GM23338 (cell line): ENCODE data around the gene HAUS5. TPM values are rescaled to one million over a fixed set of nuclear protein-coding genes. Genes with fewer than 3 reads are reported as not detected.

Experiments used
- ATAC-seq: fragments of 200-7000 bp; cut with Tn5 transposase; 3 replicates; pipeline ENCODE4 v1.9.1; 2020
- DNase-seq: peaks from one replicate; pipeline ENCODE4 v3.0.0-alpha.2; 2015; ENCODE audit warnings: low spot score
- H2AFZ ChIP-seq: fragments of 200-600 bp; sonication (generic); 2 replicates; pipeline ENCODE4 v1.8.0; 2016; ENCODE audit warnings: antibody characterized with exemption, mild to moderate bottlenecking, moderate library complexity
- H3F3A ChIP-seq: fragments of 200-600 bp; sonication (generic); replicated peaks from 2 replicates; pipeline ENCODE4 v1.8.0; 2017; ENCODE audit warnings: antibody characterized with exemption, mixed run types, low read depth
- H3K27ac ChIP-seq: fragments of 200-600 bp; sonication (generic); 2 replicates; pipeline ENCODE4 v1.6.1; 2016; ENCODE audit warnings: low read depth
- H3K27me3 ChIP-seq: fragments of 200-600 bp; sonication (generic); 2 replicates; pipeline ENCODE4 v1.8.0; 2016; ENCODE audit warnings: mild to moderate bottlenecking, mixed run types, moderate library complexity; ENCODE audit not compliant: insufficient read depth
- H3K36me3 ChIP-seq: fragments of 200-600 bp; sonication (generic); 2 replicates; pipeline ENCODE4 v1.8.0; 2016; ENCODE audit warnings: mild to moderate bottlenecking; ENCODE audit not compliant: insufficient read depth
- H3K4me1 ChIP-seq: fragments of 200-600 bp; sonication (generic); 2 replicates; pipeline ENCODE4 v1.8.0; 2016; ENCODE audit warnings: mild to moderate bottlenecking, moderate library complexity; ENCODE audit not compliant: insufficient read depth
- H3K4me2 ChIP-seq: fragments of 200-600 bp; sonication (generic); 2 replicates; pipeline ENCODE4 v1.7.1; 2017; ENCODE audit warnings: mixed run types
- H3K4me3 ChIP-seq: fragments of 200-600 bp; sonication (generic); 2 replicates; pipeline ENCODE4 v1.6.1; 2016; ENCODE audit warnings: mixed run types
- H3K79me2 ChIP-seq: fragments of 200-600 bp; sonication (generic); replicated peaks from 2 replicates; pipeline ENCODE4 v1.8.0; 2017; ENCODE audit warnings: mild to moderate bottlenecking; ENCODE audit not compliant: insufficient read depth
- H3K9me2 ChIP-seq: fragments of 200-600 bp; sonication (generic); 2 replicates; pipeline ENCODE4 v1.8.0; 2017; ENCODE audit not compliant: insufficient read depth
- H4K20me1 ChIP-seq: fragments of 200-600 bp; sonication (generic); replicated peaks from 2 replicates; pipeline ENCODE4 v1.8.0; 2017; ENCODE audit warnings: mild to moderate bottlenecking; ENCODE audit not compliant: insufficient read depth
- H3K27ac Mint-ChIP-seq: 2 replicates; pipeline ENCODE4 v1.8.0; 2020; ENCODE audit warnings: inconsistent platforms, mild to moderate bottlenecking, moderate library complexity, mixed read lengths
- H3K27me3 Mint-ChIP-seq: 3 replicates; pipeline ENCODE4 v1.8.0; 2022; ENCODE audit warnings: low read depth, mild to moderate bottlenecking, moderate library complexity, mixed read lengths, inconsistent platforms; ENCODE audit not compliant: insufficient read depth, poor library complexity
- H3K36me3 Mint-ChIP-seq: 3 replicates; pipeline ENCODE4 v1.8.0; 2021; ENCODE audit warnings: low read depth, mild to moderate bottlenecking, inconsistent platforms, moderate library complexity, mixed read lengths
- H3K4me1 Mint-ChIP-seq: 3 replicates; pipeline ENCODE4 v1.8.0; 2020; ENCODE audit warnings: mild to moderate bottlenecking, inconsistent platforms, mixed read lengths
- H3K4me3 Mint-ChIP-seq: 3 replicates; pipeline ENCODE4 v1.8.0; 2021; ENCODE audit warnings: moderate library complexity, mild to moderate bottlenecking, inconsistent platforms, mixed read lengths
- H3K9me3 Mint-ChIP-seq: 3 replicates; pipeline ENCODE4 v1.8.0; 2020; ENCODE audit warnings: moderate library complexity, mild to moderate bottlenecking, inconsistent platforms, mixed read lengths
- CREB1 ChIP-seq: fragments of 250-450 bp; sonication (Bioruptor Pico); IDR thresholded peaks from 2 replicates; pipeline ENCODE4 v1.5.0; 2020; ENCODE audit warnings: low read depth, mild to moderate bottlenecking, moderate library complexity
- EZH2 ChIP-seq: fragments of 200-600 bp; sonication (generic); IDR thresholded peaks from one replicate; pipeline ENCODE4 v1.8.0; 2017; ENCODE audit warnings: antibody characterized with exemption, mild to moderate bottlenecking, low read depth; ENCODE audit not compliant: unreplicated experiment
- EZH2phosphoT487 ChIP-seq: fragments of 200-600 bp; sonication (generic); IDR thresholded peaks from one replicate; pipeline ENCODE4 v1.8.1; 2018; ENCODE audit warnings: antibody characterized with exemption; ENCODE audit not compliant: unreplicated experiment
- JUNB ChIP-seq: IDR thresholded peaks from one replicate; pipeline ENCODE4 v1.6.1; 2016; ENCODE audit warnings: antibody characterized with exemption; ENCODE audit not compliant: unreplicated experiment
- NANOG ChIP-seq: IDR thresholded peaks from 2 replicates; pipeline ENCODE4 v1.6.1; 2016; ENCODE audit warnings: antibody characterized with exemption, borderline replicate concordance
- POLR2AphosphoS5 ChIP-seq: IDR thresholded peaks from 2 replicates; pipeline ENCODE4 v1.6.1; 2016; ENCODE audit warnings: antibody characterized with exemption, low read depth
- STAT1 ChIP-seq: IDR thresholded peaks from one replicate; pipeline ENCODE4 v1.6.1; 2016; ENCODE audit warnings: antibody characterized with exemption; ENCODE audit not compliant: unreplicated experiment
- ZNF114 ChIP-seq: fragments of 250-450 bp; sonication (Bioruptor Pico); IDR thresholded peaks from 2 replicates; pipeline ENCODE4 v1.5.0; 2020; ENCODE audit warnings: mild to moderate bottlenecking, moderate library complexity
- ZNF331 ChIP-seq: fragments of 250-450 bp; sonication (Bioruptor Pico); IDR thresholded peaks from 2 replicates; pipeline ENCODE4 v1.5.0; 2020; ENCODE audit warnings: low read depth, mild to moderate bottlenecking, moderate library complexity
- polyA plus RNA-seq: library from polyadenylated mRNA; unstranded; fragments of >200 nt; fragmentation: Nextera tagmentation; extraction: Ambion mirVana; gene quantifications from 2 replicates; pipeline ENCODE4 v1.2.1, GENCODE V29; 2016
- total RNA-seq: library from RNA; depleted of rRNA; stranded (reverse); fragments of >200 nt; shearing (Covaris generic); gene quantifications from 2 replicates; pipeline ENCODE4 v1.2.3, GENCODE V29; 2014
- TF ChIP-seq, protein P1 (sequence below): IDR thresholded peaks from 2 replicates; pipeline ENCODE4 v1.6.1; 2016; ENCODE audit warnings: antibody characterized with exemption
- TF ChIP-seq, protein P2 (sequence below): IDR thresholded peaks from one replicate; pipeline ENCODE4 v1.6.1; 2018; ENCODE audit warnings: antibody characterized with exemption; ENCODE audit not compliant: unreplicated experiment
- TF ChIP-seq, protein P3 (sequence below): fragments of 250-450 bp; sonication (Bioruptor Pico); IDR thresholded peaks from 2 replicates; pipeline ENCODE4 v1.5.0; 2020; ENCODE audit warnings: mild to moderate bottlenecking, moderate library complexity
- TF ChIP-seq, protein P4 (sequence below), 2 experiments: fragments of 200-600 bp in 1 of 2; sonication (generic) in 1 of 2; conservative IDR thresholded peaks; 2 replicates each; pipeline versions ENCODE4 v1.5.1 to v1.6.1; 2016 to 2017; ENCODE audit warnings: antibody characterized with exemption in 2 of 2, low read depth in 2 of 2, mild to moderate bottlenecking in 2 of 2, moderate library complexity in 1 of 2

HAUS5 gene
- total and polyA plus RNA-seq, 2 experiments from 2014 or later, result 21.9 to 23.2 TPM

DNA sequence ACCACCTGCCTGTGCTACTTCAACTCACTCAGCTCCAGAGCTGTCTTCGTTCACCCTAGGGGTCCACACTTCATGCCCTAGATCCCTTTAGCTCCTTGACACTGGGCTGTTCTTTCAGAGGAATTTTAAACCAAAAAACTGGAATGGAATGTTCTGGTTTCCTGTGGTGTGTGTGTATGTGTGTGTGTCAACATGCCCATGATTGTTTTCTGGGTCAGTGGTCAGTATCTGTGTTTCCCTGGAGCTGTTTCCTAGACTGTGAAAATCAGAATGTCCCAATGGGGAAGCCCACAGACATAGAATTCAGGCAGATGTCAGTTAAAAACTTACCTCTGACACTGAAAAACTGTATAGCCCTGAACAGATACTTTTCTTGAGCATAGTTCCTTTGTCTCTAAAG lies 25.2 kb upstream of the HAUS5 start:
- H3K27ac Mint-ChIP-seq, result no peak overlapping the region
- Histone ChIP-seq H2AFZ (no peak overlapping the region), H3K9me2 (no peaks in the 10 kb centered on the region), H3K4me3 (no peak overlapping the region), H3K4me2 (no peak overlapping the region), H3K36me3 (no peaks in the 10 kb centered on the region), H3K79me2 (no peaks in the 10 kb centered on the region), H3K27me3 (peaks cover 15% of the 10 kb centered on the region; the same call in 1 of the 2 replicates), H3F3A (no peaks in the 10 kb centered on the region), H3K27ac (no peak overlapping the region), H3K4me1 (no peaks in the 10 kb centered on the region), H4K20me1 (no peaks in the 10 kb centered on the region; the same call in 1 of the 2 replicates)
- no peak for ATAC-seq
- peaks cover 9% of the 10 kb centered on the region for H3K27me3 Mint-ChIP-seq
- H3K4me3 Mint-ChIP-seq, result no peak overlapping the region
- peaks cover 6% of the 10 kb centered on the region; the same call in 1 of the 3 replicates for H3K9me3 Mint-ChIP-seq
- TF ChIP-seq, protein P1, sequence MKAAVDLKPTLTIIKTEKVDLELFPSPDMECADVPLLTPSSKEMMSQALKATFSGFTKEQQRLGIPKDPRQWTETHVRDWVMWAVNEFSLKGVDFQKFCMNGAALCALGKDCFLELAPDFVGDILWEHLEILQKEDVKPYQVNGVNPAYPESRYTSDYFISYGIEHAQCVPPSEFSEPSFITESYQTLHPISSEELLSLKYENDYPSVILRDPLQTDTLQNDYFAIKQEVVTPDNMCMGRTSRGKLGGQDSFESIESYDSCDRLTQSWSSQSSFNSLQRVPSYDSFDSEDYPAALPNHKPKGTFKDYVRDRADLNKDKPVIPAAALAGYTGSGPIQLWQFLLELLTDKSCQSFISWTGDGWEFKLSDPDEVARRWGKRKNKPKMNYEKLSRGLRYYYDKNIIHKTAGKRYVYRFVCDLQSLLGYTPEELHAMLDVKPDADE, result no peak
- no peak for TF ChIP-seq EZH2phosphoT487
- TF ChIP-seq, protein P2, sequence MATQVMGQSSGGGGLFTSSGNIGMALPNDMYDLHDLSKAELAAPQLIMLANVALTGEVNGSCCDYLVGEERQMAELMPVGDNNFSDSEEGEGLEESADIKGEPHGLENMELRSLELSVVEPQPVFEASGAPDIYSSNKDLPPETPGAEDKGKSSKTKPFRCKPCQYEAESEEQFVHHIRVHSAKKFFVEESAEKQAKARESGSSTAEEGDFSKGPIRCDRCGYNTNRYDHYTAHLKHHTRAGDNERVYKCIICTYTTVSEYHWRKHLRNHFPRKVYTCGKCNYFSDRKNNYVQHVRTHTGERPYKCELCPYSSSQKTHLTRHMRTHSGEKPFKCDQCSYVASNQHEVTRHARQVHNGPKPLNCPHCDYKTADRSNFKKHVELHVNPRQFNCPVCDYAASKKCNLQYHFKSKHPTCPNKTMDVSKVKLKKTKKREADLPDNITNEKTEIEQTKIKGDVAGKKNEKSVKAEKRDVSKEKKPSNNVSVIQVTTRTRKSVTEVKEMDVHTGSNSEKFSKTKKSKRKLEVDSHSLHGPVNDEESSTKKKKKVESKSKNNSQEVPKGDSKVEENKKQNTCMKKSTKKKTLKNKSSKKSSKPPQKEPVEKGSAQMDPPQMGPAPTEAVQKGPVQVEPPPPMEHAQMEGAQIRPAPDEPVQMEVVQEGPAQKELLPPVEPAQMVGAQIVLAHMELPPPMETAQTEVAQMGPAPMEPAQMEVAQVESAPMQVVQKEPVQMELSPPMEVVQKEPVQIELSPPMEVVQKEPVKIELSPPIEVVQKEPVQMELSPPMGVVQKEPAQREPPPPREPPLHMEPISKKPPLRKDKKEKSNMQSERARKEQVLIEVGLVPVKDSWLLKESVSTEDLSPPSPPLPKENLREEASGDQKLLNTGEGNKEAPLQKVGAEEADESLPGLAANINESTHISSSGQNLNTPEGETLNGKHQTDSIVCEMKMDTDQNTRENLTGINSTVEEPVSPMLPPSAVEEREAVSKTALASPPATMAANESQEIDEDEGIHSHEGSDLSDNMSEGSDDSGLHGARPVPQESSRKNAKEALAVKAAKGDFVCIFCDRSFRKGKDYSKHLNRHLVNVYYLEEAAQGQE, result no peak
- no peak for TF ChIP-seq EZH2
- no peak for TF ChIP-seq STAT1
- TF ChIP-seq, protein P3, sequence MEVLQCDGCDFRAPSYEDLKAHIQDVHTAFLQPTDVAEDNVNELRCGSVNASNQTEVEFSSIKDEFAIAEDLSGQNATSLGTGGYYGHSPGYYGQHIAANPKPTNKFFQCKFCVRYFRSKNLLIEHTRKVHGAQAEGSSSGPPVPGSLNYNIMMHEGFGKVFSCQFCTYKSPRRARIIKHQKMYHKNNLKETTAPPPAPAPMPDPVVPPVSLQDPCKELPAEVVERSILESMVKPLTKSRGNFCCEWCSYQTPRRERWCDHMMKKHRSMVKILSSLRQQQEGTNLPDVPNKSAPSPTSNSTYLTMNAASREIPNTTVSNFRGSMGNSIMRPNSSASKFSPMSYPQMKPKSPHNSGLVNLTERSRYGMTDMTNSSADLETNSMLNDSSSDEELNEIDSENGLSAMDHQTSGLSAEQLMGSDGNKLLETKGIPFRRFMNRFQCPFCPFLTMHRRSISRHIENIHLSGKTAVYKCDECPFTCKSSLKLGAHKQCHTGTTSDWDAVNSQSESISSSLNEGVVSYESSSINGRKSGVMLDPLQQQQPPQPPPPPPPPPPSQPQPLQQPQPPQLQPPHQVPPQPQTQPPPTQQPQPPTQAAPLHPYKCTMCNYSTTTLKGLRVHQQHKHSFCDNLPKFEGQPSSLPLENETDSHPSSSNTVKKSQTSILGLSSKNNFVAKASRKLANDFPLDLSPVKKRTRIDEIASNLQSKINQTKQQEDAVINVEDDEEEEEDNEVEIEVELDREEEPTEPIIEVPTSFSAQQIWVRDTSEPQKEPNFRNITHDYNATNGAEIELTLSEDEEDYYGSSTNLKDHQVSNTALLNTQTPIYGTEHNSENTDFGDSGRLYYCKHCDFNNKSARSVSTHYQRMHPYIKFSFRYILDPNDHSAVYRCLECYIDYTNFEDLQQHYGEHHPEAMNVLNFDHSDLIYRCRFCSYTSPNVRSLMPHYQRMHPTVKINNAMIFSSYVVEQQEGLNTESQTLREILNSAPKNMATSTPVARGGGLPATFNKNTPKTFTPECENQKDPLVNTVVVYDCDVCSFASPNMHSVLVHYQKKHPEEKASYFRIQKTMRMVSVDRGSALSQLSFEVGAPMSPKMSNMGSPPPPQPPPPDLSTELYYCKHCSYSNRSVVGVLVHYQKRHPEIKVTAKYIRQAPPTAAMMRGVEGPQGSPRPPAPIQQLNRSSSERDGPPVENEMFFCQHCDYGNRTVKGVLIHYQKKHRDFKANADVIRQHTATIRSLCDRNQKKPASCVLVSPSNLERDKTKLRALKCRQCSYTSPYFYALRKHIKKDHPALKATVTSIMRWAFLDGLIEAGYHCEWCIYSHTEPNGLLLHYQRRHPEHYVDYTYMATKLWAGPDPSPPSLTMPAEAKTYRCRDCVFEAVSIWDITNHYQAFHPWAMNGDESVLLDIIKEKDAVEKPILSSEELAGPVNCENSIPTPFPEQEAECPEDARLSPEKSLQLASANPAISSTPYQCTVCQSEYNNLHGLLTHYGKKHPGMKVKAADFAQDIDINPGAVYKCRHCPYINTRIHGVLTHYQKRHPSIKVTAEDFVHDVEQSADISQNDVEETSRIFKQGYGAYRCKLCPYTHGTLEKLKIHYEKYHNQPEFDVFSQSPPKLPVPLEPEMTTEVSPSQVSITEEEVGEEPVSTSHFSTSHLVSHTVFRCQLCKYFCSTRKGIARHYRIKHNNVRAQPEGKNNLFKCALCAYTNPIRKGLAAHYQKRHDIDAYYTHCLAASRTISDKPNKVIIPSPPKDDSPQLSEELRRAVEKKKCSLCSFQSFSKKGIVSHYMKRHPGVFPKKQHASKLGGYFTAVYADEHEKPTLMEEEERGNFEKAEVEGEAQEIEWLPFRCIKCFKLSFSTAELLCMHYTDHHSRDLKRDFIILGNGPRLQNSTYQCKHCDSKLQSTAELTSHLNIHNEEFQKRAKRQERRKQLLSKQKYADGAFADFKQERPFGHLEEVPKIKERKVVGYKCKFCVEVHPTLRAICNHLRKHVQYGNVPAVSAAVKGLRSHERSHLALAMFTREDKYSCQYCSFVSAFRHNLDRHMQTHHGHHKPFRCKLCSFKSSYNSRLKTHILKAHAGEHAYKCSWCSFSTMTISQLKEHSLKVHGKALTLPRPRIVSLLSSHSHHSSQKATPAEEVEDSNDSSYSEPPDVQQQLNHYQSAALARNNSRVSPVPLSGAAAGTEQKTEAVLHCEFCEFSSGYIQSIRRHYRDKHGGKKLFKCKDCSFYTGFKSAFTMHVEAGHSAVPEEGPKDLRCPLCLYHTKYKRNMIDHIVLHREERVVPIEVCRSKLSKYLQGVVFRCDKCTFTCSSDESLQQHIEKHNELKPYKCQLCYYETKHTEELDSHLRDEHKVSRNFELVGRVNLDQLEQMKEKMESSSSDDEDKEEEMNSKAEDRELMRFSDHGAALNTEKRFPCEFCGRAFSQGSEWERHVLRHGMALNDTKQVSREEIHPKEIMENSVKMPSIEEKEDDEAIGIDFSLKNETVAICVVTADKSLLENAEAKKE (CRISPR knock-in tag), result no peak
- no peak for TF ChIP-seq JUNB
- TF ChIP-seq ZNF331, result no peak
- TF ChIP-seq, protein P4, sequence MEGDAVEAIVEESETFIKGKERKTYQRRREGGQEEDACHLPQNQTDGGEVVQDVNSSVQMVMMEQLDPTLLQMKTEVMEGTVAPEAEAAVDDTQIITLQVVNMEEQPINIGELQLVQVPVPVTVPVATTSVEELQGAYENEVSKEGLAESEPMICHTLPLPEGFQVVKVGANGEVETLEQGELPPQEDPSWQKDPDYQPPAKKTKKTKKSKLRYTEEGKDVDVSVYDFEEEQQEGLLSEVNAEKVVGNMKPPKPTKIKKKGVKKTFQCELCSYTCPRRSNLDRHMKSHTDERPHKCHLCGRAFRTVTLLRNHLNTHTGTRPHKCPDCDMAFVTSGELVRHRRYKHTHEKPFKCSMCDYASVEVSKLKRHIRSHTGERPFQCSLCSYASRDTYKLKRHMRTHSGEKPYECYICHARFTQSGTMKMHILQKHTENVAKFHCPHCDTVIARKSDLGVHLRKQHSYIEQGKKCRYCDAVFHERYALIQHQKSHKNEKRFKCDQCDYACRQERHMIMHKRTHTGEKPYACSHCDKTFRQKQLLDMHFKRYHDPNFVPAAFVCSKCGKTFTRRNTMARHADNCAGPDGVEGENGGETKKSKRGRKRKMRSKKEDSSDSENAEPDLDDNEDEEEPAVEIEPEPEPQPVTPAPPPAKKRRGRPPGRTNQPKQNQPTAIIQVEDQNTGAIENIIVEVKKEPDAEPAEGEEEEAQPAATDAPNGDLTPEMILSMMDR (conservative IDR thresholded peaks at IDR 0.05; ENCODE audit: low read depth in 2 of 2), result no peak
- no peak for TF ChIP-seq ZNF114 (CRISPR knock-in tag)
- no peak for TF ChIP-seq NANOG
- TF ChIP-seq POLR2AphosphoS5, result no peak
- no peak for TF ChIP-seq CREB1
- no peaks in the 10 kb centered on the region for H3K36me3 Mint-ChIP-seq
- DNase-seq, result no peak
- H3K4me1 Mint-ChIP-seq, result no peaks in the 10 kb centered on the region
